GM12891 (cell line): ENCODE measurements around the gene TPD52L1.

Experiments used
- POLR2AphosphoS5 ChIP-seq: IDR thresholded peaks from 2 replicates; pipeline ENCODE4 v1.6.1; 2011; ENCODE audit warnings: low read depth, low read length, control low read depth
- SPI1 ChIP-seq: IDR thresholded peaks from 2 replicates; pipeline ENCODE4 v1.6.1; 2011; ENCODE audit warnings: low read depth, low read length, control low read depth

- TF ChIP-seq POLR2AphosphoS5: no peak
- no peak for TF ChIP-seq SPI1
Observed at GRCh38 chr6:125215252-125215819, 61.8 kb downstream of the TPD52L1 start.
